ENCODE measurements around the gene IGF2BP2.

The IGF2BP2 gene

GRCh38 chr3:185793381-185793780 is 31.5 kb downstream of the IGF2BP2 start:
- TF ChIP-seq CREB1 (IDR thresholded peaks at IDR 0.05; ENCODE audit: low read depth): no peak
- TF ChIP-seq EGR1 (IDR thresholded peaks at IDR 0.05): no peak
- no peak for TF ChIP-seq NFIC (IDR thresholded peaks at IDR 0.05)
- no peak for TF ChIP-seq TAF1 (IDR thresholded peaks at IDR 0.05; ENCODE audit: low read depth)
- TF ChIP-seq CEBPB (IDR thresholded peaks at IDR 0.05): no peak
- no peak for TF ChIP-seq ZBTB7A (IDR thresholded peaks at IDR 0.05; ENCODE audit: low read depth)
- TF ChIP-seq EP300 (IDR thresholded peaks at IDR 0.05; ENCODE audit: borderline replicate concordance): no peak
- no peak for TF ChIP-seq REST (IDR thresholded peaks at IDR 0.05; ENCODE audit: low read depth)
- TF ChIP-seq TCF12 (IDR thresholded peaks at IDR 0.05; ENCODE audit: low read depth): no peak
- TF ChIP-seq FOXM1 (IDR thresholded peaks at IDR 0.05; ENCODE audit: borderline replicate concordance, low read depth): no peak
- TF ChIP-seq YY1 (IDR thresholded peaks at IDR 0.05; ENCODE audit: low read depth): no peak
- TF ChIP-seq TEAD4 (IDR thresholded peaks at IDR 0.05): no peak

- TF ChIP-seq MAX (IDR thresholded peaks at IDR 0.05): no peak
- TF ChIP-seq TAF1 (IDR thresholded peaks at IDR 0.05; ENCODE audit: low read depth): no peak
- TF ChIP-seq EGR1 (IDR thresholded peaks at IDR 0.05): no peak
- TF ChIP-seq EP300 (IDR thresholded peaks at IDR 0.05; ENCODE audit: borderline replicate concordance): no peak
- TF ChIP-seq RAD21 (IDR thresholded peaks at IDR 0.05; ENCODE audit: low read depth): no peak
- TF ChIP-seq FOXM1 (IDR thresholded peaks at IDR 0.05; ENCODE audit: borderline replicate concordance, low read depth): no peak
- no peak for TF ChIP-seq YY1 (IDR thresholded peaks at IDR 0.05; ENCODE audit: low read depth)
- no peak for TF ChIP-seq REST (IDR thresholded peaks at IDR 0.05; ENCODE audit: low read depth)
- TF ChIP-seq CEBPB (IDR thresholded peaks at IDR 0.05): no peak
- no peak for TF ChIP-seq NFIC (IDR thresholded peaks at IDR 0.05)
These were observed 31.9 kb downstream of the IGF2BP2 start for GRCh38 chr3:185792955-185793354.

GRCh38 chr3:185789891-185790830 is 34.7 kb downstream of the IGF2BP2 start:
- TF ChIP-seq CREB1 (IDR thresholded peaks at IDR 0.05; ENCODE audit: low read depth) (no peak), FOXM1 (IDR thresholded peaks at IDR 0.05; ENCODE audit: borderline replicate concordance, low read depth) (no peak), EGR1 (IDR thresholded peaks at IDR 0.05) (no peak), TCF12 (IDR thresholded peaks at IDR 0.05; ENCODE audit: low read depth) (no peak), ZBTB7A (IDR thresholded peaks at IDR 0.05; ENCODE audit: low read depth) (no peak), YY1 (IDR thresholded peaks at IDR 0.05; ENCODE audit: low read depth) (no peak), RAD21 (IDR thresholded peaks at IDR 0.05; ENCODE audit: low read depth) (no peak), REST (IDR thresholded peaks at IDR 0.05; ENCODE audit: low read depth) (no peak), MAX (IDR thresholded peaks at IDR 0.05) (no peak), USF1 (IDR thresholded peaks at IDR 0.05) (no peak), TAF1 (IDR thresholded peaks at IDR 0.05; ENCODE audit: low read depth) (no peak), NFIC (IDR thresholded peaks at IDR 0.05) (no peak), CEBPB (IDR thresholded peaks at IDR 0.05) (no peak)

GRCh38 chr3:185789134-185789533 is 35.7 kb downstream of the IGF2BP2 start:
- TF ChIP-seq FOXM1 (IDR thresholded peaks at IDR 0.05; ENCODE audit: borderline replicate concordance, low read depth) (no peak), USF1 (IDR thresholded peaks at IDR 0.05) (0 out of 2 replicates have a peak, but pooled peaks have one; percentile 29), TCF12 (IDR thresholded peaks at IDR 0.05; ENCODE audit: low read depth) (no peak), EP300 (IDR thresholded peaks at IDR 0.05; ENCODE audit: borderline replicate concordance) (no peak), MAX (IDR thresholded peaks at IDR 0.05) (no peak), ZBTB7A (IDR thresholded peaks at IDR 0.05; ENCODE audit: low read depth) (no peak), TAF1 (IDR thresholded peaks at IDR 0.05; ENCODE audit: low read depth) (no peak), REST (IDR thresholded peaks at IDR 0.05; ENCODE audit: low read depth) (no peak)

All from Ishikawa (cell line).